ENCODE results near the gene PTGES2.

GRCh38 chr9:128085943-128086342, 41.6 kb downstream of the PTGES2 start:
- TF ChIP-seq CTCF (IDR thresholded peaks at IDR 0.05) (no peak), POLR2A (IDR thresholded peaks at IDR 0.05) (no peak)

Data from thyroid gland (tissue), 4 donors.